NT2/D1 (cell line): ENCODE results near the gene CFAP61.

Experiments
- SUZ12 ChIP-seq: IDR thresholded peaks from 2 replicates; pipeline ENCODE4 v1.6.1; 2011; ENCODE audit not compliant: insufficient read length, insufficient read depth; ENCODE audit errors: extremely low read depth
- YY1 ChIP-seq: IDR thresholded peaks from 2 replicates; pipeline ENCODE4 v1.6.1; 2011; ENCODE audit not compliant: insufficient read length, insufficient read depth
- ZNF274 ChIP-seq: IDR thresholded peaks from 2 replicates; pipeline ENCODE4 v1.6.1; 2011; ENCODE audit warnings: mild to moderate bottlenecking, low read depth, low read length

GRCh38 chr20:20223981-20224380, 171.6 kb downstream of the CFAP61 start:
- TF ChIP-seq YY1 (no peak), ZNF274 (no peak), SUZ12 (no peak)
